Karpas-422 (cell line): ENCODE results near the gene LMAN2L. TPM values are rescaled to one million over a fixed set of nuclear protein-coding genes. Genes with fewer than 3 reads are reported as not detected.

Source experiments
- total RNA-seq: library from RNA; depleted of rRNA; stranded (reverse); fragments of >200 nt; shearing (Covaris generic); gene quantifications from 2 replicates; pipeline ENCODE4 v1.2.3, GENCODE V29; 2014; ENCODE audit warnings: low replicate concordance; rRNA removed

LMAN2L gene
- total RNA-seq, 1 experiment from 2014 or later, result 6.3 TPM

Other genes with a start within 250 kb of the LMAN2L start
- gene NEURL3, start 234.7 kb downstream of the LMAN2L start, total RNA-seq, result not detected in 2 replicates
- 1.8 and 2.4 TPM in 2 replicates for gene ARID5A, start 203.3 kb downstream of the LMAN2L start, total RNA-seq
- gene KANSL3, start 101.8 kb downstream of the LMAN2L start, total RNA-seq, result 24.7 and 40.6 TPM in 2 replicates
- not detected in 2 replicates for gene FER1L5, start 97.3 kb downstream of the LMAN2L start, total RNA-seq
- 5.6 and 6.4 TPM in 2 replicates for gene CNNM4, start 20.8 kb upstream of the LMAN2L start, total RNA-seq
- gene CNNM3, start 76.2 kb upstream of the LMAN2L start, total RNA-seq, result 7.0 and 7.9 TPM in 2 replicates
- 1.6 and 9.8 TPM in 2 replicates for gene ANKRD23, start 104.0 kb upstream of the LMAN2L start, total RNA-seq
- gene ANKRD39, start 118.0 kb upstream of the LMAN2L start, total RNA-seq, result 11.1 and 12.5 TPM in 2 replicates
- 2.5 and 6.3 TPM in 2 replicates for gene SEMA4C, start 130.0 kb upstream of the LMAN2L start, total RNA-seq
- gene FAM178B, start 246.5 kb upstream of the LMAN2L start, total RNA-seq, result not detected in 2 replicates